Amniotic stem cell (primary cell): ENCODE data around the gene ARL14.

ENCODE experiments used
- DNase-seq: peaks from one replicate; lab custom pipeline; 2025; lab: John Stamatoyannopoulos, UW

ARL14 gene

GRCh38 chr3:160722331-160722730 lies 45.4 kb downstream of the ARL14 start:
- no peak for DNase-seq

GRCh38 chr3:160725338-160725737 lies 48.4 kb downstream of the ARL14 start:
- no peak for DNase-seq
